Renal cortical epithelial cell (primary cell): ENCODE results near the gene MUC5B. TPM values are rescaled to one million over a fixed set of nuclear protein-coding genes. Genes with fewer than 3 reads are reported as not detected.
"Not testable (repeated sequence)": the region's sequence is repeated elsewhere in the genome, so short reads cannot be mapped to it uniquely, and the experiment has no call there.

Experiments
- DNase-seq: peaks from one replicate; pipeline ENCODE4 v3.0.0-alpha.2; 2011; ENCODE audit warnings: low read depth
- total RNA-seq: library from RNA; depleted of rRNA; stranded (reverse); fragments of >200 nt; gene quantifications from 2 replicates; pipeline ENCODE4 v1.2.3, GENCODE V29; 2014

Gene MUC5B
- total RNA-seq, 1 donor from 2014 or later, result not detected

- no peak for DNase-seq
These were observed 20.6 kb upstream of the MUC5B start for GRCh38 chr11:1202154-1202775.

GRCh38 chr11:1202776-1203504 is 19.9 kb upstream of the MUC5B start:
- peak; percentile 1 for DNase-seq

GRCh38 chr11:1203505-1204271 is 19.2 kb upstream of the MUC5B start:
- peak; percentile 11 for DNase-seq

- no peak for DNase-seq
These were observed 18.3 kb upstream of the MUC5B start for GRCh38 chr11:1204381-1205101.

GRCh38 chr11:1205121-1205986 is 17.5 kb upstream of the MUC5B start:
- no peak for DNase-seq

- DNase-seq, result no peak
These were observed 16.9 kb upstream of the MUC5B start for GRCh38 chr11:1205987-1206331.

GRCh38 chr11:1206391-1207271 is 16.2 kb upstream of the MUC5B start:
- no peak for DNase-seq

GRCh38 chr11:1207401-1208143 is 15.3 kb upstream of the MUC5B start:
- DNase-seq, result no peak

GRCh38 chr11:1208144-1208393 is 14.8 kb upstream of the MUC5B start:
- DNase-seq, result no peak

- no peak for DNase-seq
These were observed 14.2 kb upstream of the MUC5B start for GRCh38 chr11:1208394-1209261.

- no peak for DNase-seq
These were observed 13.4 kb upstream of the MUC5B start for GRCh38 chr11:1209371-1210057.

GRCh38 chr11:1211838-1212237 is 11.0 kb upstream of the MUC5B start:
- no peak for DNase-seq

GRCh38 chr11:1215826-1216225 is 7.0 kb upstream of the MUC5B start:
- not testable (repeated sequence) for DNase-seq

- DNase-seq, result no peak
These were observed 5.7 kb upstream of the MUC5B start for GRCh38 chr11:1217151-1217550.

- no peak for DNase-seq
These were observed 4.5 kb upstream of the MUC5B start for GRCh38 chr11:1218256-1218787.

- DNase-seq, result no peak
These were observed 3.9 kb upstream of the MUC5B start for GRCh38 chr11:1218788-1219445.

GRCh38 chr11:1219446-1219833 is 3.4 kb upstream of the MUC5B start:
- DNase-seq, result no peak
